Ramos (cell line): ENCODE data around the gene CDC42SE1.

Experiments
- in situ Hi-C: fragments of 300-500 bp; cut with MboI; formaldehyde crosslinking; loops from one replicate; pipeline ENCODE4 v1.14.3; 2022; ENCODE audit warnings: low sequenced_read_pairs; ENCODE audit not compliant: unreplicated experiment

The CDC42SE1 gene

GRCh38 chr1:151055581-151055980, 3.8 kb downstream of the CDC42SE1 start:
- in situ Hi-C loops = no loop called here

GRCh38 chr1:151054971-151055547, 4.4 kb downstream of the CDC42SE1 start:
- in situ Hi-C loops = no loop called here

DNA sequence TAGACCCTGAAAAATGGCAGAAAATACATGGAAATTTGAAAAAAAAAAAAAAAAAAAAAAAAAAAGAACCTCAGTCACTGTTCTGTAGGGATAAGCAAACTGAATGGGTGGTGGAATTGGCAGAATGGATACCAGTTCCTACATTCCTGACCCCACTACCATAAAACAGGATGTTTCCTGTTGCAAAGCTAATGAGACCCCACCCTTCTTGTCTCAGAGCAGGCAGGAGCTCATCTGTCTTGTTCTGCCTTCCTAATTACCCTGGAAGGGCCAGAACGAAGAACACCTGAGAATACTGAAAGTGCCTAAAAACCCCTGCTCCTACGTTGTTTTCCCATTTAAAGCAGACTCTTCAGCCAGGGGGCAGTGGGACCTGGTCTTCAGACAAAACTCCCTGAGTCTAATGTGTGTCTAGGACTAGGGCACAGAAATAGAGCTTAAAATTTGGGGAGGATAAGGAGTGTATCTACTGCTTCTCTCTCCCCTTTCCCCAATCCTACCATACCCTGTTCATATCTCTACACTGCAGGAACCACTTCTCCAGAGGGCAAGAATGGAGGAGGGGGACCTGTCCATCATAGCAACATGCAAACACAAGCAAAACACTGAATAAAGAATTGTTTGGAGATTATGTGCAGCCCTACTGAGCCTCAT, 7.9 kb downstream of the CDC42SE1 start:
- in situ Hi-C loops = no loop called here

- in situ Hi-C loops = no loop called here
These were observed 9.3 kb downstream of the CDC42SE1 start for GRCh38 chr1:151050051-151050688.

DNA sequence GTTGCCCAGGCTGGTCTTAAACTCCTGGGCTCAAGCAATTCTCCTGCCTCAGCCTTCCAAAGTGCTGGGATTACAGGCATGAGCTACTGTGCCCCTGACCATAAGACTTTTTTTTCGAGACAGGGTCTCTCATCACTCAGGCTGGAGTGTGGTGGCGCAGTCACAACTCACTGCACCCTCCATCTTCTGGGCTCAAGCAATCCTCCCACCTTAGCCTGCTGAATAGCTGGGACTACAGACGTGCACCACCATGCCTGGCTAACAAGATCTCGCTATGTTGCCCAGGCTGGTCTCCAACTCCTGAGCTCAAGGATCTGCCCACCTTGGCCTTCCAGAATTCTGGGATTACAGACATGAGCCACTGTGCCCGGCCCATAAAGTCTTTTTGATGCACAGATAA, 10.0 kb downstream of the CDC42SE1 start:
- in situ Hi-C loops = no loop called here

DNA sequence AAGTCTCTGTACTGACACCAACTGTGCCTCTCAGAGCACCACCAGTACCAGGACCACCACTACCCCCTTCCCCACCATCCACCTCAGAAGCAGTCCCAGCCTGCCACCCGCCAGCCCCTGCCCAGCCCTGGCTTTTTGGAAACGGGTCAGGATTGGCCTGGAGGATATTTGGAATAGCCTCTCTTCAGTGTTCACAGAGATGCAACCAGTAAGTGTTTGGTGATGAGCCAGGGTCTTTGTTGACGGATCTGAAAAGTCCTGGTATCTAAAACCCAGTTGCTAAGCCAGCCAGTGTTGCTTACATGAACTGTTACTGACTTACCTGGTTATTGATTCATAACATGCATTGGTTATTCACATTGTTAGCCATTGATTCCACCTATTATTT, 10.8 kb downstream of the CDC42SE1 start:
- in situ Hi-C loops = no loop called here

DNA sequence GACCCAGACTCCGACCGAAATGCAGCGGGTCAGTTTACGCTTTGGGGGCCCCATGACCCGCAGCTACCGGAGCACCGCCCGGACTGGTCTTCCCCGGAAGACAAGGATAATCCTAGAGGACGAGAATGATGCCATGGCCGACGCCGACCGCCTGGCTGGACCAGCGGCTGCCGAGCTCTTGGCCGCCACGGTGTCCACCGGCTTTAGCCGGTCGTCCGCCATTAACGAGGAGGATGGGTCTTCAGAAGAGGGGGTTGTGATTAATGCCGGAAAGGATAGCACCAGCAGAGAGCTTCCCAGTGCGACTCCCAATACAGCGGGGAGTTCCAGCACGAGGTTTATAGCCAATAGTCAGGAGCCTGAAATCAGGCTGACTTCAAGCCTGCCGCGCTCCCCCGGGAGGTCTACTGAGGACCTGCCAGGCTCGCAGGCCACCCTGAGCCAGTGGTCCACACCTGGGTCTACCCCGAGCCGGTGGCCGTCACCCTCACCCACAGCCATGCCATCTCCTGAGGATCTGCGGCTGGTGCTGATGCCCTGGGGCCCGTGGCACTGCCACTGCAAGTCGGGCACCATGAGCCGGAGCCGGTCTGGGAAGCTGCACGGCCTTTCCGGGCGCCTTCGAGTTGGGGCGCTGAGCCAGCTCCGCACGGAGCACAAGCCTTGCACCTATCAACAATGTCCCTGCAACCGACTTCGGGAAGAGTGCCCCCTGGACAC, 11.3 kb downstream of the CDC42SE1 start:
- in situ Hi-C loops = no loop called here

GRCh38 chr1:151047591-151047924, 11.9 kb downstream of the CDC42SE1 start, which contains the start of gene C1orf56:
Gene C1orf56, plus strand, starts transcription at chr1:151047751. Its CDS starts 97 bp downstream, at chr1:151047848.
- in situ Hi-C loops = no loop called here

- in situ Hi-C loops = no loop called here
These were observed 16.3 kb downstream of the CDC42SE1 start for GRCh38 chr1:151043163-151043562.

DNA sequence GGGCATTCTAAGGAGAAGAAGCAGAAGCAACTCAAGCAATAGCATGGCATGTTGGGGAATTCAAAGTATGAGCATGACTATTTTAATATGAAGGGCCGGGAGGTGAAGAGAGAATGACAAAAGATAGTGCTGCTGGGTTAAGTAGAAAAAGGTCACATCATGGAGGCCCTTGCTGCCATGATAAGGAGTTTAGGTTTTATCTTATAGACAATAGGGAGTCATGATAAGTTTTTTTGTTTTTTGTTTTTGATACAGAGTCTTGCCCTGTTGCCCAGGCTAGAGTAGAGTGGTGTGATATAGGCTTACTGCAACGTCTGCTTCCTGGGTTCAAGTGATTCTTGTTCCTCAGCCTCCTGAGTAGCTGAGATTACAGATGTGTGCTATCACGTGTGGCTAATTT, 19.9 kb downstream of the CDC42SE1 start:
- in situ Hi-C loops = no loop called here

DNA sequence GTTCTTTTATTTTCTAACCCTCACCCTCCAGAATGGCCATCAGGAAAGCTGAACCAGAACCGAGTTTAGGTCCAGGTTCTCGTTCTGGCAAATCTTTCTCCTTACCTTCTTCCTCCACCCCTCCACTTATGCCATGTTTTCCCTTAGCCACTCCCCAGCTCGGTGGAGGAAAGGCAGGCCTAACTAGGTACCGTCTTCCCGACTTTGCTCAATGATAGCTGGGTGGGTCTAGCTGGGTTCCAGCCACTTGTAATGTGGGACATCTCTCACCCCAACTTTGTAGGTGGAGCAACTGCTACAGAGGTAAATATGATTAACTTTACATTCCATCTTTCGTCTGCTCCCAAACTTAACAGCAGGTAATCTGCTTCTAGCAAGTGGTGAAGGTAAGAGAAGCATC, 22.4 kb downstream of the CDC42SE1 start:
- in situ Hi-C loops = no loop called here

GRCh38 chr1:151036356-151036755, 23.1 kb downstream of the CDC42SE1 start, which contains the start of gene BNIPL:
Gene BNIPL, plus strand, starts transcription at chr1:151036586. Its CDS starts 140 bp downstream, at chr1:151036726.
- in situ Hi-C loops = no loop called here

- in situ Hi-C loops = no loop called here
These were observed 24.3 kb downstream of the CDC42SE1 start for GRCh38 chr1:151035167-151035566.

GRCh38 chr1:151032164-151032563, 27.3 kb downstream of the CDC42SE1 start:
- in situ Hi-C loops = no loop called here

DNA sequence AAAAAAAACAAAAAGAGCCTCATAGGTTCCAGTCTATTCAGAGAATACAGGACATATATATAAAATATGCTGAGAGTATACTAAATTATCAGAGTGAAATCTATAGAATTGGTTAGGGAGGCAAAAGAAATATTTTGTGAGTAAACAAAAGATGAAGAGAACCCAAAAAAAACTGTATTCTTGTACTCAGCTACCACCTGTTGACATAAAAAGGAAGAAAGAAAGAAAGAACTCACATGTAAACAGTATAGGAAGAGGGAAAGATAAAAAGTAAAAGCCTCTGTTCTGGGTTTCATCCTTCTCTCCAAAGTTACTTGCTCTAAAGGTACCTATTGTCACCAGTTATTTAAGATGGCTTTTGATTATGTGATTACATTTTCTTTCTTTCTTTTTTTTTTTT, 33.0 kb downstream of the CDC42SE1 start:
- in situ Hi-C loops = no loop called here

DNA sequence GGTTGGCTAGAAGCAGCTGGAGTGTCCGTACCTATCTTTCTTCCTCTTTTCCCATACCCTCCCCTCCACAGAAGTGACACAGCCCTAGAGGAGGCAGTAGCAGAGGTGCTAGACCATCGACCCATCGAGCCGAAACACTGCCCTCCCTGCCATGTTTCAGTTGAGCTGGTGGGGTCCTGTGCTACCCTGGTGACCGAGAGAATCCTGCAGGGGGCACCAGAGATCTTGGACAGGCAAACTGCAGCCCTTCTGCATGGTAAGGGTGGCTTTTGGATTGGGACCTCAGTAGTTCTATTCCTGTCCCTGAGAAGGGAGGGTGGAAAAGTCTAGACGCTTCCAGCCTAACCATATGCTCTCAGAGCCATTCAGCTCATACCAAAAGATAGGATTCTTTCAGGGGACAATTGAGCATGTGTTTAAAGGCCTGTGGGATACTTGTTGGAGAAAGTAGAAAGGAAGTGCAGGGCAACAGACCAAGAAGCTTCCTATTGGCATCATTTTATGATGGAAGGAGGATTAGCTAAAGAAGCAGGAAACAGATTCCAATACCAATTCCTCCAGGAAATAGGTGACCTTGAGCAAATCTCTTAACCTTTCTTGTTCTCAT, 34.8 kb downstream of the CDC42SE1 start:
- in situ Hi-C loops = no loop called here

- in situ Hi-C loops = no loop called here
These were observed 45.9 kb downstream of the CDC42SE1 start for GRCh38 chr1:151013518-151013917.

GRCh38 chr1:151012684-151013471, 46.5 kb downstream of the CDC42SE1 start:
- in situ Hi-C loops = no loop called here

DNA sequence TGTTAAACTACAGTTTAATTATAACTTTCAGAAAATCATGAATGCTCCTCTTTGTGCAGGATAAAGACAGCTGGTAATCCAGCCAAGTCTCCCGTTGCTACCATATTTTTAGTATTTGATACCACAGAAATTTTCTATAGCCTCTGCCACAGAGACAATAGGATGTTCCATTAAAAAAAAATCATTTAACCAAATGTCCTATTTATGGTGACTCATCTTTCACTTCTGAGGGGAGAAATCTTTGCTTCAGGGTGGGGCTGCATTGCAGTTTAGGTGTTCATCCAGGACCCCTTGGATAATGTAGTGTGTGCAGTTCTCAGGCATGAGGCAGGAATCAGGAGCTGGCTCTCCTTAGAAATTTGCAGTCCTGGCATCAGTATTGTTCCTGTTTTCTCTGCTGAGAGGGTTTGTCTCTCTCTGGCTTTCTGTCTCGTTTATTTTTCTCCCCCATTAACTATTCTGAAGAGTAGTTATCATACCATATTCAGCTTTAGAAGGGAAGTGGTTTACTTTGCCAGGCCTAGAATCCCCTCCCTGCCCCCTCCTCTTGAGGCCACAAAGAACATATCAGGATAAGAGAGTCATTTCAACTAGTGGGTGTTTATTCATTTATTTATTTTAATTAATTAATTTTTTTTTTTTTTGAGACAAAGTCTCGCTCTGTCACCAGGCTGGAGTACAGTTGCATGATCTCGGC, 48.1 kb downstream of the CDC42SE1 start:
- in situ Hi-C loops = no loop called here
